HG03520 (cell line): ENCODE data around the gene ASXL2.
"Not testable (repeated sequence)": the region's sequence is repeated elsewhere in the genome, so short reads cannot be mapped to it uniquely, and the experiment has no call there.

Experiments used
- ATAC-seq: cut with Tn5 transposase; IDR thresholded peaks from one replicate; pipeline ENCODE4 v1.9.1; 2021; ENCODE audit warnings: mild to moderate bottlenecking, moderate library complexity; ENCODE audit not compliant: unreplicated experiment

ASXL2 gene

DNA sequence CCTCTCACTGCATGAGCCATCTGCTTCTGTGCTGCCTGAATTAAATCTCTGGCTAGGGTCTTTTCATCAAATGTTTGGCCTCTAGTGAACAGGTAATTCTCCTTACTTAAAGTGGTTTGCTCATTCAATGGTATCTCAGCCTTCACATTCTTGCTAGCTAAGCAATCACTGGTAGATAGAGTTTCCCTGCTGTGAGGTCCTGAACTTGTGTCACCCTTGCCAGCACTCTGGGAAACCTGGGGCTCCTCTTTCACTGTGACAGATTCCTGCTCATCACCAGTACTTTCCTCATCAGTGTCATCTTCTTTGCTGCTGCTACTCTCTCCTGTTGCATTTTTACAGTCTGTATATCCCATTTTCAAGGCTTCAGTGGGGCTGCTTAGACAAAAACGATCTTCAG is 135.8 kb downstream of the ASXL2 start:
- no peak for ATAC-seq

DNA sequence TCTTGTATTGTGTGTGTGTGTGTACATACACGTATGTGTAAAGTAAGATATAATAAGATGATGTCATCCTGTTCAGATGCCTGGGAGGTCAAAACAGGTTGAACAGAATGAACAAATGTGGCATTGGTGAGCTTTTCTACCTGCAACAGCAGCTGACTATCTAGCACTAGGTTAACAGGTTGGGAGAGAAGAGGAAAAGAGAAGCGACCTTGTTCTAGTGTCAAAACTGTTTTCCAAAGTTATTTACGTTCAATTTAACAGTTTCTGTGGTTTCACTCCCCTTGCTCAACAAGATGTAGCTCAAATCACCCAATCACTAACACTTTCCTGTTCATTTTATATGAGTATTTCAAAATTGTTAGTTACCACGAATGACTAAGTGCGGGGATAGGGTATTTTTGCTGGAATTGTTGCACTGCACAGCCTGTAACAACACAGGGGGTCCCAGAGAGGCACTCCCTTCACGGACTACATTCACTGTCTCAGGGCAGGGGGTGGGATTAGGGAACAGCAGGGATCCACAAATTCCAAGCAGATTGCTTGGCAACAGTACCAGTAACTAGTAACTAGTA is 137.4 kb downstream of the ASXL2 start:
- no peak for ATAC-seq

DNA sequence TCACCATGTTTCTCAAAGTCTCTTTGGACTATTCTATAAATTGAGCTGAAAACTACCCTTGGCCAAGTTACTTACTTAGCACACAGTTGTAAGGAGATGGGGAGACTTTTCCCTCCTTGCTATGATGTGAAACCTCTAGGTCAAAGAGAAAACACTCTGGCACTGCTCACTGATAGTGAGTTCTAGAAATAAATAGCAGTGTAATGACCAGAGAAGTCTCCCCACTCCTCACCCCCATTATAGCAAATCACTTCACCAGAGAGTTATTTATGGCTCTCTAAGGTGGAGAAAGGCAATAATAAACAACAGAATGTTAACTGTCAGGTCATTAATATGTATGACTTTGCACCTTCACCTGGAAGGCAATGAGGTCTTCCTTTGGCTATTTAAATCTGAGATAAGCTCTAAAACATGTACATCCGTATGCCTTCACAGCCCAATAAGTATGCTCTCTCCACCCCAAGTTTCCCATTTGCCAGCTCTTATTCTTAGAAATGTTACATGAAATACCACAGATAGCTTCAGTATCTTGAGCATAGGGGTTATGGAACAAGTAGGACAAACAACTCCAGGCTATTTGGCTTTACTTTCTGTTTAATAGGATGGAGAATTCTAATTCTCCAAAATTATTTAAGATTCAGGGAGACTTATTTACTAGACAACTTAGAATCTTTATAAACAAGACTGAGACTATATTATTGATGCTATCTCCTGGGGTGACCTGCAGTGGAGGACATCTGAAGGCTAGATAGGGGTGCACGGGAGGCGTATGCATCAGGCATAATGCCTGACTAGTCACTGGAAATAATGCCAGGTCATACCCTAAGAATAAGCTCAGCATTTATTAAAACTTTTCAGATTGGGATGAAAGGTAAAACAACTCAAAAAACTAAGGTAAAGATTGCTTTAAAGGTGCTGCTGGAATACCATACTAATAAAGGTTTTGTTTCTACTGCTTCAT is 139.6 kb downstream of the ASXL2 start:
- ATAC-seq: no peak

DNA sequence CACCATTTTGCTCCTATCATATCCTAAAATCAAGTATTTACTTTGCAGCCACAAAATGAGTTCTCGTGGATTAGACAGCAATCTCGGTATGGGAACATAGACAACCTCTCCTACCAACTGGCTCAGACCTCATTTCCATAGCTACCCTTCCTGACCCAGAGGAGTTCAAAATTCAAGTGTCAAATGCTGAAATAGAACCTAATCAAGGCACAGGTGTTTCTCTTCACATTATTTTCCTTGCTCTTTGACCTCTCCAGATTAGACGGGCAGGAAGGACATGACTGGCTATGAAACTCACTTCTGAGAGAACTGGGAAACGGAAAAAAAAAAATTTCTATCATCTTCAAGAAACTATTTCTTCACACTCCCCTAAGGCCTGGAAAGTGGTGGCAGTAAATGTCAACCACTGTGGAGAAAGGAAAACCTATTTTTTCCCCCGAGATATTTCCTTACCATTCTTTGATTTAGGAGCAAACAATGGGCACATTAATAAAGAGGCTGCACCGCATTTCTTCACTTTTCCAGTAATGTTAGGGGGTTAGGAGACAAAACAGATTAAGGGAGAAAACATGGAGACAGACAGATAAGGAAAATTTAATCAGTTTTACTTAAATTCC is 141.3 kb downstream of the ASXL2 start:
- ATAC-seq: no peak

DNA sequence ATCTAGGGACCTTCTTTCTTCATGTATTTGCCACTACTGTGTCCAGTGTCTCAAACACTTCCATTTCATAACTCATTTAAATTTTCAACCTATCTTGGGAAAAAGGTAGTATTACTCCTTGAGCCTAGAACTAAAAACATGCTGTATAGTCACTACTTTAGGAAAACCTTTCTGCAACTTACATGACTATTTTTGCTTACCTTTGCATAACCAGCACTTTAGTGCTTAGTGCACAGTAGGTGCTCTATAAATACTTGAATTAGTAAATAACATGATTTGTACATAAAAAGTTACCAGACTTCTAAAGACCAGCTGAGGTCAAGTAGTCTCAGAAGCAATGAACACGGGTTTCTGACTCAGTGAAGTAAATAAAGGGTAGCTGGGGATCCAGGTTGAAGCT is 142.5 kb downstream of the ASXL2 start:
- ATAC-seq: no peak

DNA sequence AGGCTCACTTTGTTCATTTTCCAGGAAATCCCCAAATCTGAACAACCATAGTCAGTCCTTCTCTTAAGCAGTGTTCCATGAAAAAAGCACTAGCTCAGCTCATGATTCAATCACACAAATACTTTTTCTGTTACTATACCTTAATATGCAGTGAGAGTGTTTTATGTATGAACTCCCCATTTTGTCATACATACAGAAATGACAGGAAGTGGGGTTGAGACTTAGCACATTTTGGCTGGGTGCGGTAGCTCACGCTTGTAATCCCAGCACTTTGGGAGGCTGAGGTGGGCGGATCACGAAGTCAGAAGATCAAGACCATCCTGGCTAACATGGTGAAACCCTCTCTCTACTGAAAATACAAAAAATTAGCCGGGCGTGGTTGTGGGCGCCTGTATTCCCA is 149.7 kb downstream of the ASXL2 start:
- ATAC-seq: no peak

DNA sequence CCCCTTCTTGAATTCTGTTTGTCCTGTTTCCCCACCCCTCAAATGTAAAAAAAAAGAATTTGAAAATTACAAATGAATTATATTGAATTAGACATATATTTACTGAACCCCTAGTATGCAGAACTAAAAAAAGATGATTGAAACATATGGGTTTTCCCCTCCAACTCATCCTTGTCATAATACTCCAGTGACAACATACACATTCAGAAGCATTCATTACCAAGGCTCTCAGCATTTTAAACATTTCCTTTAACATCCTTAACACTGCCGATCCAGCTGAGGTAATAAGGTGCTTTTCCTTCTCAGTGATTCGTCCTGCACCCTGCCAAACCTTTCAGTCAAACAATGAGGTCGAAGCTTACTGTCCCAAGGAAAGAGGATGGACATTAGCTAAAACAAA is 151.8 kb downstream of the ASXL2 start:
- no peak for ATAC-seq

DNA sequence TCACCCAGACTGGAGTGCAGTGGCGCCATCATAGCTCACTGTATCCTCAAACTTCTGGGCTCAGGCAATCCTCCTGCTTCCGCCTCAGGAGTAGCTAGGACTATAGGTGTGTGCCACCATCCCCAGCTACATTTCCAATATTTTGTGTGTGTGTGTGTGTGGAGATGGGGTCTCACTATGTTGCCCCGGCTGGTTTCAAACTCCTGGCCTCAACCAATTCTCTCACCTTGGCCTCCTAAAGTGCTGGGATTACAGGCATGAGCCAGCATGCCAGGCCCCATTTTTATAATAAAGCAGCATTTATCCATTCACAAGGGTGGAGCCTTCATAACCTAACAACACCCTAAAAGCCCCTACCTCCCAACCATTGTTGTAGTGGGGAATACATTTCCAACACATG is 152.4 kb downstream of the ASXL2 start:
- ATAC-seq: no peak

DNA sequence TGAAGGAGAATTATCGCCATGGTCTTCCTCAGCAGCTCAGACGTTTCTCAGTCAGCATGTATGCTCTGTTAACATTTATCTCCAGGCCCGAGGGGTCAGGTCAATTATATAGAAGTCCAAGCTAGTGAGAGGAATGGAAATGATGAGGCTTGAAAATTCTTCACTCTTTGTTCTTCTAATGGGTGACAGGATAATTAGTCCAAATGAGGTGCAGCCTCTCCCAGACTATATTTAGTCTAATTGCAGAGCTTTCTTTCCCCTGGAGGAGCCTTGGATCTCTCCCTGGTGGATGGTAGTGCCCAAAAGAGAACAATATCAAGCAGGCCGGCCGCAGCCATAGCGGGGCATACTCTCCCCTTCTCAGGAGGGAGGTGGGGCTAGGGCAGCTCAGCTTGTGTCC is 153.5 kb downstream of the ASXL2 start:
- ATAC-seq: no peak

DNA sequence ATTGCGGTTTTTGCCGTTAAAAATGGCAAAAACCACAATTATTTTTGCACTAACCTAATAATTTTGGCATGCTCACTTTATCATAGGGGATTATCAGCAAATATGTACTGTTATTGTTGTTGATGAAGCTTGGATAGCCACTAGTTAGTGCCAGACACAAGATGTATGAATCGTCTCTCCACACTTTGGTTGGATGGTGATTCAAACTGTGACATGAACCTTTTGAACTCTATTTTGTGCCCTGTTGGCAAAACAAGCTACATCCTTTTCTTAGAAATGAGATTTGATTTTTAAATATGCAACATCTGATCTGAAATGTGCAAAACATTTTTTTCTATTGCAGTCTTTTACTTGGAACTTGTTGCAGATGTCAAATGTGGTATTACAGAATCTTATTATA is 156.1 kb downstream of the ASXL2 start:
- no peak for ATAC-seq

DNA sequence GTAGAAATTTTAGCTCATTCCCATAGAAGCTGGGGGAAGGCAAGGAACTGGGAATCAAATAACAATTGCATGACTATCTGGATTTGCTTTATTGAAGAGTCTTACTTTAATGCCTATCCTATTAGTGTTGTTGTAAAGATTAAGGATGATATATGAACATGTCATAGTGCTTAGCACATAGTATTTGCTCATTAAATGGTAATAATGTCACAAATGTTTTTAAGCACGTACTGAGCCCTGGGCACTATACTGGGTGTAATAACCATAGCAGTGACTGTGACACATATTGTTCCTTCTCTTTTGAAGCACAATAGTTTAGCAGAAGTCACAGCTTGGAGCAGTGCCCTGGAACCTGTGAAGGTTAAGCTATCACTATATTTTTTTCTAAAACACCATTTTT is 157.7 kb downstream of the ASXL2 start:
- ATAC-seq: no peak

DNA sequence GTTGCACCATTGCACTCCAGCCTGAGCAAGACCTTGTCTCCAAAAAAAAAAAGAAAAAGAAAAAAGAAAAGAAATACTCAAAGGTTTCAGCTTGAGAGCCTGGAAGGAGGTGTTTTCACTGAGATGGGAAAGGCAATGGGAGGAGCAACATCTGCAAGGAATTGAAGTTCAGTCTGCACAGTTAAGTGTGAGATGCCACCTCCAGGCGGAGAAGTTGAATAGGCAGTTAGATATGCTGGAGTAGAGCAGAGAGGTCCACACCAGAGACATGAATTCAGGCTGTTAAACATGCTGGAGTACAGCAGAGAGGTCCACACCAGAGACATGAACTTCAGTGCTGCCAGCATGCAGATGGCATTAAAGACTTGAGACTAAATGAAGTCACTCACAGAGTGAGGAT is 163.5 kb downstream of the ASXL2 start:
- no peak for ATAC-seq

DNA sequence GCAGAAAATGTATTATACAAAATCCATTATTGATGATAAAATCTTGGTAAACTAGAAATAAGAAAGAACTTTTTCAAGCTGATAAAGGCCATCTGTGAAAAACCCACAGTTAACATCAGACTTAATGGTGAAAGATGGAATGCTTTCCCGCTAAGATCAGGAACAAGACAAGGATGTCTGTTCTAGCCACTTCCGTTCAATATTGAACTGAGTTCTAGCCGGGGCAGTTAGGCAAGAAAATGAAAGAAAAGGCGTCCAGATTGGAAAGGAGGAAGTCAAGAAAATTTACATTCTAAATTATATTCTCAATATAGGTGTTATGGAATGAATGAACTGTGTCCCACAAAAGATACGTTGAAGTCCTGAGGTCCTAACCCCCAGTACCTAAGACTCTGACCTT is 165.8 kb downstream of the ASXL2 start:
- ATAC-seq: no peak

DNA sequence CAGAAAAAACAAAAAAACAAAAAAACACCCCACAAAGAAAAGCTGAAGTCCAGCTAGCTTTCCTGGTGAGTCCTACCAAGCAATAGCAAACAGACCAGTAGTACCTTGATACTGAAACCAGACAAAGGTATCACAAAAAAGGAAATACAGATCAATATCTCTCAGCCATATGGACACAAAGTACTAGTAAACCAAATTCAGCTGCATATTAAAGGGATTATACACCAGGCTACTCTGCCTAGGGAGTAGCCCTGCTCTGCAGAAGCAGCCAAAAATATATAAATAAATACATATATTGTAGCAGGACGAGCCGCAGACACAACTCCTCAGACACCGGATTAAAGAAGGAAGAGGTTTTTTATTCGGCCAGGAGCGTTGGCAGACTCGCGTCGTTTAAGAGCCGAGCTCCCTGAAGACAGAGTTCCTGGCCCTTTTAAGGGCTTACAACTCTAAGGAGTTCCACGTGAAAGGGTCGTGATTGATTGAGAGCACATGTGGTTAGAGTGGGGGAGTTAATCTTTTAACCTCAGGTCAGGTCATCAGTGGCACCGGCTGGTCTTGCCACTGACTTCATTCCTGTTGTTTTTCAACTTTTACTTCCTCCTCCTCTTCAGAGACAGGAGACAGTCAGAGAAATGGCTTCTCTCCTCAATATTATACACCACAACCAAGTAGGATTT is 166.5 kb downstream of the ASXL2 start:
- ATAC-seq: no peak

DNA sequence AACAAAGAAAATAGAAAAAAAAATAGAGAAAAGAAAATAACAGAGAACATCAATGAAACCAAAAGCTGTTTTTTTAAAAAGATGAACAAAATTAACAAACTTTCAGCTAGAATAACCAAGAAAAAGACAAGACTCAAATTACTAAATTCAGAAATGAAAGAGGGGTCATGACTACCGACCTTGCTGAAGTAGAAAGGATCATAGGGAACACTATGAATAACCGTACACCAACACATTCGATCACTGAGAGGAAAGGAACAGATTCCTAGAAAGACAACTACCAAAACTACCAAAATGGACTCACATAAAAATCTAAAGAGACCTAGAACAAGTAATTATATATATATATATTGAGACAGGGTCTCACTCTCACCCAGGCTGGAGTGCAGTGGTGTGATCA is 167.5 kb downstream of the ASXL2 start:
- ATAC-seq: no peak

DNA sequence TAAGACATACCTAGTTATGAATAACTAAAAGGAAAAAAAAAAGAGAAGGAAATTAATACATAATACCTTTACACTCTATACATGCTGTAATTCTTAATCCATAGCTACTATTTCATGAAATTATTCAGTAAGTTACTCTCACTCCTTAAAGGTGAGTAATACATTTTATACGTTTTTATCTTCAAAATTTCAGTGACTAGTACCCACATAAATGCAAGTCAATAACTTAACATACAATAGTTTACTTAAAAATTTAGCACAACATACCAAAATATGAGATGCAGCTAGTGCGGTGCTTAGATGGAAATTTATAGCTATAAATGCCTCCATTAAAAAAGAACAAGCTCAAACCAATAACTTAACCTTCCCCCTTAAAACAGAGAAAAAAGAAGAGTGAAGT is 168.9 kb downstream of the ASXL2 start:
- ATAC-seq: no peak

DNA sequence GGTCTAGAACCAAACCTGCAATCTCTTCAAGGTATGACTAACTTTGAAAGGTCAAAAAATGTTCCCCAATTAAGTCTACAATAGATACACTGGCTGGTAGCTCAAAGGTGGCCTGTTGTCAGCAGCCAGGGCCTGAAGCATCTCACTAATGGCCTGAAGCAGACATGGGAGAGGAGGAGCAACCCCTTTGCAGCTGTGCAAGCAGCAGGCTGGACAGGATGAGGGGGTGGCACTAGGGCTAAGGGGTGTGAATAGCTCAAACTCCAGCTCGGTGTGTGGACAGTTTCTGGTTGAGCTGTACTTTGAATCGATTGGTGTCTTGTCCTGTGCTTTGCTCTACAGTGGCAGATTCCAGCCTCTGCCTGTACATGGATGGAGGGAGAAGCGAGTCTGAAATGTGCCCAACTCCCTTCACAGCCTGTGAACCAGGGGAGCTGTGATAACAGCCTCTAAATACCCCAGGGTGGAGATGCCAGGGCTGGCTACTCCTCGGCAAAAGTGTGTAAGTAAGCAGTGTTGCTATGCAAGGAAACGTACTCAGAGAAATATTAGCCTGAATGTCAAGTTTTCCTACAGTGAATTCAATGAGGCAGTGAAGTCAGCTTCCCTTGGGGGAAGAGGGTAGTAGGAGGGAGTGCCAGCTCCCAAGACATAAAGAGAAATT is 170.2 kb downstream of the ASXL2 start:
- ATAC-seq: no peak

DNA sequence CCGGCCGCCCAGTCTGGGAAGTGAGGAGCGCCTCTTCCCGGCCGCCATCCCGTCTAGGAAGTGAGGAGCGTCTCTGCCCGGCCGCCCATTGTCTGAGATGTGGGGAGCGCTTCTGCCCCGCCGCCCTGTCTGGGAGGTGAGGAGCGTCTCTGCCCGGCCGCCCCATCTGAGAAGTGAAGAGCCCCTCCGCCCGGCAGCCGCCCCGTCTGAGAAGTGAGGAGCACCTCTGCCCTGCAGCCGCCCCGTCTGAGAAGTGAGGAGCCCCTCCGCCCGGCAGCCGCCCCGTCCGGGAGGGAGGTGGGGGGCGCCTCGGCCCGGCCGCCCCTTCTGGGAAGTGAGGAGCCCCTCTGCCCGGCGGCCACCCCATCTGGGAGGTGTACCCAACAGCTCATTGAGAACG is 172.7 kb downstream of the ASXL2 start:
- ATAC-seq: not testable (repeated sequence)

DNA sequence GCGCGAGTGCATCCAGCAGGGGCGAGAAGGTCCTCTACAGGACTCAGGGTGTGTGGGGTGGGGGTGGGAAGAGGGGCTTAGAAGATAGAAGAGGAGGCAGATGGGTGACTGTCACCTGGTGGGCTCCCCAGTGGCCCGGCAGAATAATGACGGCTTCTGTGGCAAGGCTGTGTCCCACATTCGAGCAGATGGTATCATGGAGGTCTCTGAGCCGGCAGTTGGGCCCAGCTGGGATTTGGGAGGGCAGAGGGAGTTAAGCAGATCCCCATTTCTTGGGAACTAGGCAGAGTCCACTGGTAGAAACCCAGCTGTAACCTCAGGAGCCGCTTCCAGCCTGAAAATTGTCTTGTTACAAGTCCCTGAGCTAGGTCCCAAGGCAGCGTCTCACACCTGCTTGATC is 176.5 kb downstream of the ASXL2 start:
- no peak for ATAC-seq

DNA sequence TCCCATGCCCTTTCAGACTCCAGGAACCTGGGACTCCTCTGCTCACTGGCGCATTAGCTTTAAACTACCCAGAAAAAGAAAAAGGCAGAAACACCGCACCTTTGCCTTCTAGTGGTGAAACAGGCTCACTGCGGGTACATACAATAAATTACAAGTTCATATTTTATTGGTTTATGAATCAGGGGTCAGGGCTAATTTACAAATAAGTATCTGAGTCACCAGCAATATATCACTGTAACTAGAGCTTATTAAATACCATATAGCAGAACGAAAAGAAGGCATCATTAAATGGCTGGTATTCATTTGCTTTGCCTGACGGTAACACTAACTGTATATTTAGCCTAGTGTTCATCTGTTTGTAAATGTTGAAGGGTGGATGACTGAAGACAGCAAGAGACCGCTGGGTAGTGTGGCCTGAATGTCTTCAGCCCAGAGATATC is 178.0 kb downstream of the ASXL2 start:
- ATAC-seq: no peak

DNA sequence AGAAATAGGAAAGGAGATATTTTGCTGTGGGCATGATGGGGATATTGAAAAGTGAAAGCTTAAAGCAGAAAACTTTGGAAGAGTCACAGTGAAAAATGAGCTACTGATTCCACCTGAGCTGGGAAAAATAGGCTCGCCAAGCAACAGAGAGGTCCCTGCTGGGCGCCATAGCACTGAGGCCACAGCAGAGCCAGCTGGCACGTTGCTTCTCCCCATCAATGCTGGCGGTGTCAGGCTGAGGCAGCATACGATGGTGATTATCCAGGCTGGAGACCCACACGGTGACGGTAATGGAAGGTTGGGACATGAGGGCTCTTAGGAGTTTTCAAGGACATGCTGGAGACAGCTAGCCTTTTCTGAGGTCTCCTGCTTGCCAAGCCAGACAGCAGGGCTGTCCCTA is 179.1 kb downstream of the ASXL2 start:
- ATAC-seq: no peak
